Measurements from ENCODE around the gene CENPE. TPM values are rescaled to one million over a fixed set of nuclear protein-coding genes. Genes with fewer than 3 reads are reported as not detected.
A peak's percentile ranks its signal among the peaks of the same experiment; 100 is the strongest.
"Not testable (repeated sequence)": the region's sequence is repeated elsewhere in the genome, so short reads cannot be mapped to it uniquely, and the experiment has no call there.

The CENPE gene
- total RNA-seq (under 1 TPM; 0.44 to 0.62 TPM), polyA plus RNA-seq (under 1 TPM in 1 of 3 donors, not detected in 2; 0.14 TPM), total RNA-seq (1.9 to 6.9 (median 3.8) reads per million in 6 experiments)

GRCh38 chr4:103198111-103198765 is at the start of gene CENPE:
Gene CENPE (minus strand): TSS chr4:103198343. CDS start chr4:103198319, 24 bp downstream.
- peak within 1 kb of the TSS; percentile 91 to 97 (median 96) for H3K4me3 Mint-ChIP-seq
- H3K27ac Mint-ChIP-seq: peak within 1 kb of the TSS; percentile 87 to 99 (median 98)
- DNase-seq (peak; percentile 69 to 94 (median 83)), ATAC-seq (peak; percentile 88 to 89)
- H3K27me3 Mint-ChIP-seq: peaks cover 0 to 15% (median 6%) of the 10 kb centered on the region in 5 donors
- no peaks in the 10 kb centered on the region for H3K9me3 Mint-ChIP-seq
- peaks cover 1 to 14% (median 11%) of the 10 kb centered on the region in 4 donors for H3K4me1 Mint-ChIP-seq
- POLR2A ChIA-PET: interaction anchor here (0.9 kb wide), 1 partner anchor 329 kb away, joined by 3 read pairs; the partner anchor contains the start of gene CISD2
- no peaks in the 10 kb centered on the region for H3K36me3 Mint-ChIP-seq

GRCh38 chr4:103244251-103244650 is 46.1 kb upstream of the CENPE start:
- POLR2A ChIA-PET: no interaction called here
- ATAC-seq (no peak), DNase-seq (no peak)
- no peaks in the 10 kb centered on the region for H3K4me1 Mint-ChIP-seq
- no peak overlapping the region for H3K4me3 Mint-ChIP-seq
- H3K9me3 Mint-ChIP-seq: peaks cover 2 to 32% (median 13%) of the 10 kb centered on the region in 9 donors
- peaks cover 0 to 12% (median 0%) of the 10 kb centered on the region in 3 donors for H3K36me3 Mint-ChIP-seq
- H3K27me3 Mint-ChIP-seq: peaks cover 3 to 34% (median 12%) of the 10 kb centered on the region in 5 donors
- H3K27ac Mint-ChIP-seq: no peak overlapping the region

GRCh38 chr4:103230938-103231337 is 32.8 kb upstream of the CENPE start:
- POLR2A ChIA-PET, H3K4me1 Mint-ChIP-seq, H3K36me3 Mint-ChIP-seq, DNase-seq, H3K4me3 Mint-ChIP-seq, H3K9me3 Mint-ChIP-seq, H3K27ac Mint-ChIP-seq, ATAC-seq: not testable (repeated sequence)
- peaks cover 1 to 10% (median 2%) of the 10 kb centered on the region in 5 donors for H3K27me3 Mint-ChIP-seq

GRCh38 chr4:103223556-103223955 is 25.4 kb upstream of the CENPE start:
- not testable (repeated sequence) for DNase-seq

GRCh38 chr4:103207673-103208072 is 9.5 kb upstream of the CENPE start:
- no peak overlapping the region for H3K27ac Mint-ChIP-seq
- H3K4me1 Mint-ChIP-seq: no peaks in the 10 kb centered on the region
- H3K27me3 Mint-ChIP-seq: peaks cover 0 to 11% (median 5%) of the 10 kb centered on the region in 5 donors
- ATAC-seq: no peak
- DNase-seq: no peak
- no peaks in the 10 kb centered on the region for H3K36me3 Mint-ChIP-seq
- POLR2A ChIA-PET: no interaction called here
- no peaks in the 10 kb centered on the region for H3K9me3 Mint-ChIP-seq
- H3K4me3 Mint-ChIP-seq: no peak overlapping the region

More at GRCh38 chr4:103223556-103223955, 25.4 kb upstream of the CENPE start:
- POLR2A ChIA-PET, ATAC-seq, H3K4me3 Mint-ChIP-seq, H3K27ac Mint-ChIP-seq, H3K36me3 Mint-ChIP-seq, H3K4me1 Mint-ChIP-seq: not testable (repeated sequence)
- Mint-ChIP-seq H3K27me3 (peaks cover 0 to 18% (median 16%) of the 10 kb centered on the region in 5 donors), H3K9me3 (peaks cover 0 to 10% (median 3%) of the 10 kb centered on the region in 9 donors)

GRCh38 chr4:103204111-103204510 is 6.0 kb upstream of the CENPE start:
- peaks cover 0 to 16% (median 8%) of the 10 kb centered on the region in 5 donors for H3K27me3 Mint-ChIP-seq
- H3K4me1 Mint-ChIP-seq: no peaks in the 10 kb centered on the region
- no peak overlapping the region for H3K4me3 Mint-ChIP-seq
- no peak for DNase-seq
- no peaks in the 10 kb centered on the region for H3K9me3 Mint-ChIP-seq
- no peaks in the 10 kb centered on the region for H3K36me3 Mint-ChIP-seq
- POLR2A ChIA-PET: no interaction called here
- no peak overlapping the region for H3K27ac Mint-ChIP-seq
- no peak for ATAC-seq

GRCh38 chr4:103201724-103202123 is 3.6 kb upstream of the CENPE start:
- Mint-ChIP-seq H3K27ac (peak overlapping the region in 2 of 10 donors; percentile 26 to 40), H3K4me3 (no peak overlapping the region), H3K27me3 (peaks cover 0 to 16% (median 6%) of the 10 kb centered on the region in 5 donors), H3K36me3 (no peaks in the 10 kb centered on the region), H3K9me3 (no peaks in the 10 kb centered on the region), H3K4me1 (peaks cover 1 to 14% (median 11%) of the 10 kb centered on the region in 4 donors)
- POLR2A ChIA-PET: no interaction called here
- DNase-seq: no peak
- ATAC-seq: no peak

GRCh38 chr4:103201253-103201652 is 3.1 kb upstream of the CENPE start:
- Mint-ChIP-seq H3K9me3 (no peaks in the 10 kb centered on the region), H3K27ac (peak overlapping the region in 1 of 10 donors; percentile 26), H3K4me1 (peaks cover 1 to 14% (median 11%) of the 10 kb centered on the region in 4 donors), H3K36me3 (no peaks in the 10 kb centered on the region), H3K4me3 (peak overlapping the region in 1 of 10 donors; percentile 15), H3K27me3 (peaks cover 0 to 16% (median 6%) of the 10 kb centered on the region in 5 donors)
- DNase-seq (no peak), ATAC-seq (no peak)
- POLR2A ChIA-PET: no interaction called here

GRCh38 chr4:103199009-103199408 is 866 bp upstream of the CENPE start:
- ATAC-seq (no peak), DNase-seq (no peak)
- Mint-ChIP-seq H3K36me3 (no peaks in the 10 kb centered on the region), H3K4me3 (peak overlapping the region; percentile 91 to 97 (median 96)), H3K27ac (peak overlapping the region in 8 of 10 donors; percentile 87 to 99 (median 98)), H3K27me3 (peaks cover 0 to 16% (median 6%) of the 10 kb centered on the region in 5 donors), H3K4me1 (peaks cover 1 to 14% (median 11%) of the 10 kb centered on the region in 4 donors), H3K9me3 (no peaks in the 10 kb centered on the region)
- POLR2A ChIA-PET: interaction anchor here (0.9 kb wide), 1 partner anchor 330 kb away, joined by 3 read pairs; the partner anchor contains the start of gene CISD2

- H3K36me3 Mint-ChIP-seq: no peaks in the 10 kb centered on the region
- H3K9me3 Mint-ChIP-seq: no peaks in the 10 kb centered on the region
- peak overlapping the region; percentile 91 to 97 (median 96) for H3K4me3 Mint-ChIP-seq
- POLR2A ChIA-PET: no interaction called here
- H3K4me1 Mint-ChIP-seq: peaks cover 1 to 14% (median 11%) of the 10 kb centered on the region in 4 donors
- H3K27ac Mint-ChIP-seq: peak overlapping the region; percentile 55 to 99 (median 87)
- DNase-seq (no peak), ATAC-seq (peak; percentile 39 to 48)
- H3K27me3 Mint-ChIP-seq: peaks cover 0 to 12% (median 6%) of the 10 kb centered on the region in 5 donors
Observed at GRCh38 chr4:103197765-103198110, 405 bp downstream of the CENPE start.

GRCh38 chr4:103193457-103193856 is 4.7 kb downstream of the CENPE start:
- DNase-seq: no peak
- Mint-ChIP-seq H3K4me1 (peaks cover 1 to 11% (median 10%) of the 10 kb centered on the region in 4 donors), H3K27me3 (no peaks in the 10 kb centered on the region), H3K9me3 (peaks cover 0 to 3% (median 0%) of the 10 kb centered on the region in 9 donors), H3K27ac (no peak overlapping the region), H3K36me3 (peaks cover 0 to 2% (median 0%) of the 10 kb centered on the region in 3 donors), H3K4me3 (no peak overlapping the region)
- ATAC-seq: no peak
- POLR2A ChIA-PET: no interaction called here

- no peak for ATAC-seq
- no peak overlapping the region for H3K4me3 Mint-ChIP-seq
- H3K27ac Mint-ChIP-seq: no peak overlapping the region
- no peaks in the 10 kb centered on the region for H3K4me1 Mint-ChIP-seq
- peaks cover 0 to 21% (median 13%) of the 10 kb centered on the region in 3 donors for H3K36me3 Mint-ChIP-seq
- no peak for DNase-seq
- POLR2A ChIA-PET: no interaction called here
- H3K9me3 Mint-ChIP-seq: peaks cover 0 to 24% (median 13%) of the 10 kb centered on the region in 9 donors
- H3K27me3 Mint-ChIP-seq: no peaks in the 10 kb centered on the region
Observed at GRCh38 chr4:103171006-103171405, 27.1 kb downstream of the CENPE start.

GRCh38 chr4:103169750-103170149 is 28.4 kb downstream of the CENPE start:
- Mint-ChIP-seq H3K9me3 (peaks cover 0 to 24% (median 13%) of the 10 kb centered on the region in 9 donors), H3K36me3 (peaks cover 0 to 21% (median 13%) of the 10 kb centered on the region in 3 donors)
- POLR2A ChIA-PET, H3K27me3 Mint-ChIP-seq, ATAC-seq, H3K4me1 Mint-ChIP-seq, H3K4me3 Mint-ChIP-seq, DNase-seq, H3K27ac Mint-ChIP-seq: not testable (repeated sequence)

Data from naive thymus-derived CD8-positive, alpha-beta T cell (primary cell).